Measurements from ENCODE around the gene SZT2. TPM values are rescaled to one million over a fixed set of nuclear protein-coding genes. Genes with fewer than 3 reads are reported as not detected.

The SZT2 gene
- total RNA-seq, 2 experiments from 2014 or later, result 33.7 to 79.8 TPM

DNA sequence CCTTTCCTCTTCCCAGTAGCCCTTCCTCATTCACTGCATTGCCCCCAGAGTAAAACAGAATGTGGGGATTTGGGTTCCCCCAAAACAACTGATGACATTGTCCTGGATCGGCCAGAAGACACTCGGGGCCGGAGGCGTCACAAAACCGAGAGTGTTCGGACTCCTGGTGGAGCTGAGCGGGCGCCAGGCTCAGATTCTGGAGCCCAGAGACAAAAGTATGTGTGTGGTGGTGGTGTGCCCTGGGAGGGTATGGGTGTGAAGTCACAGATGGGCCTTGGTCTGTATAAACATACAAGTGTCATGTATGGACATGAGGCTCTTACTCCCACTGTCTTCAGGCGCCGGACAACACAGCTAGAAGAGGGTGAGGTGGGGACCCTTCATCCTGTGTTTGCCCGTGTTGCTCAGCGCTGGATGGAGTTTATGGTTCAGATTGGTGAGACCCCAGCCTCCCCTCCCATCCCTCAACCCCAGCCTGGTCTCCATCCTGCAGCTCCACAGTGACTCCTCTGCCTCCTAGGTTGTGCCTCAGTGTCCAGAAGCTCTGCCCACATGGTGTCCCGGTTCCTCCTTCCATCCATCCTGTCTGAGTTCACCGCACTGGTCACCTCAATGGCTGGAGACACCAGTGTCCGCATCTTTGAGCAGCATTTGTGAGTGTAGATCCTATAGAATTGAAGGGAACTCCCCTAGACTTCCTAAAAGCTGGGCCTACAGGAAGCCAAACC, 51.6 kb downstream of the SZT2 start:
- POLR2A ChIA-PET, result interaction anchor here (0.6 kb wide), 1 partner anchor 744 kb away, joined by 4 read pairs; no protein-coding TSS in a partner anchor
- H3K9me2 ChIP-seq (ENCODE audit: insufficient read depth, low read length), result no peaks in the 10 kb centered on the region

DNA sequence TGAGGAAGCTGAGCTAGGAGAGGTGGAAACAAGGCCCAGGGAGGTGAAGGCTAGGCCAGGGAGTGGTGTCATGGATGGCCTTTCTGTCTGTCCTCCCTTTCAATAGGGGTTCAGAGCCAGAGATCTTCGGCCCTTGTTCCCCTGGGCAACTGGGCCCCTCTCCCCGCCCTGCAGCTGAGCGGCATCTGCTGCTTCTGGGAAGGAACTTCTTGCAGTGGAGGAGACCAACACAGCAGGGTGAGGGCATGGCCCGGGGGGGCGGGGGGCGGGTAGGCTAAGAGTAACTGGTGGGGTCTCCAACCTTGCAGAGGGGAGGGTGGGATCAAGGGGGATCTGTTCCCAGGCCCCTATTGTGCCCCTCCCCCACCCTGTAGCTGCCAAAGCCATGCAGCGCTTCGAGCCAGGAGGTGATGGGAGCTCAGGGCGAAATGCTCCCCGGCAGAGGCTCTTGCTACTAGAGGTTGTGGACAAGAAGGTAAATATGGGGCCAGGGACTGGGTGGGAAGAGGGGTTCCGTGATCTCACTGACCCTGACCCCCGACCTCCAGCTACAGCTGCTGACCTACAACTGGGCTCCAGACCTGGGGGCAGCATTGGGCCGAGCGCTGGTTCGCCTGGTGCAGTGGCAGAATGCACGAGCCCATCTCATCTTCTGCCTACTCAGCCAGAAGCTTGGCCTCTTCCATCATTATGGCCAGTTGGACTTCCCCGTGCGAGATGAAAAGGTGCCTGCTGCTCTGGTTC, 52.4 kb downstream of the SZT2 start:
- H3K4me3 ChIP-seq (ENCODE audit: low read depth, low read length, poor library complexity, severe bottlenecking), result no peak overlapping the region
- no peak for TF ChIP-seq EZH2phosphoT487 (IDR thresholded peaks at IDR 0.05; ENCODE audit: borderline replicate concordance, low read depth, low read length)
- TF ChIP-seq, protein P1, sequence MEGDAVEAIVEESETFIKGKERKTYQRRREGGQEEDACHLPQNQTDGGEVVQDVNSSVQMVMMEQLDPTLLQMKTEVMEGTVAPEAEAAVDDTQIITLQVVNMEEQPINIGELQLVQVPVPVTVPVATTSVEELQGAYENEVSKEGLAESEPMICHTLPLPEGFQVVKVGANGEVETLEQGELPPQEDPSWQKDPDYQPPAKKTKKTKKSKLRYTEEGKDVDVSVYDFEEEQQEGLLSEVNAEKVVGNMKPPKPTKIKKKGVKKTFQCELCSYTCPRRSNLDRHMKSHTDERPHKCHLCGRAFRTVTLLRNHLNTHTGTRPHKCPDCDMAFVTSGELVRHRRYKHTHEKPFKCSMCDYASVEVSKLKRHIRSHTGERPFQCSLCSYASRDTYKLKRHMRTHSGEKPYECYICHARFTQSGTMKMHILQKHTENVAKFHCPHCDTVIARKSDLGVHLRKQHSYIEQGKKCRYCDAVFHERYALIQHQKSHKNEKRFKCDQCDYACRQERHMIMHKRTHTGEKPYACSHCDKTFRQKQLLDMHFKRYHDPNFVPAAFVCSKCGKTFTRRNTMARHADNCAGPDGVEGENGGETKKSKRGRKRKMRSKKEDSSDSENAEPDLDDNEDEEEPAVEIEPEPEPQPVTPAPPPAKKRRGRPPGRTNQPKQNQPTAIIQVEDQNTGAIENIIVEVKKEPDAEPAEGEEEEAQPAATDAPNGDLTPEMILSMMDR (conservative IDR thresholded peaks at IDR 0.05; ENCODE audit: low read length), result no peak
- TSS peak; percentile 44 for BruUV-seq (replicated peaks)
- no peak for DNase-seq (ENCODE audit: low spot score)
- H3K9me3 ChIP-seq (ENCODE audit: low read length), result no peaks in the 10 kb centered on the region
- intact Hi-C loops (cut with micrococcal nuclease; ENCODE audit: unreplicated experiment), result no loop called here
- POLR2A ChIA-PET, result interaction anchor here (0.6 kb wide), 1 partner anchor 23 kb away, joined by 4 read pairs; no protein-coding TSS in a partner anchor
- H3K79me2 ChIP-seq (ENCODE audit: insufficient read depth, low read depth, low read length), result no peaks in the 10 kb centered on the region
- H3K4me2 ChIP-seq (ENCODE audit: low read length), result no peak overlapping the region
- H3K36me3 ChIP-seq (ENCODE audit: insufficient read depth, low read length), result peaks cover 31% of the 10 kb centered on the region; the same call in 1 of the 2 replicates
- no peaks in the 10 kb centered on the region for H4K20me1 ChIP-seq (ENCODE audit: insufficient read depth, low read length)
- CTCF ChIA-PET (ENCODE audit: unreplicated experiment), result no interaction called here
- H3K27ac ChIP-seq (ENCODE audit: low read depth, low read length, poor library complexity, severe bottlenecking), result no peak overlapping the region
- H3K9me2 ChIP-seq (ENCODE audit: insufficient read depth, low read length), result no peaks in the 10 kb centered on the region
- no peaks in the 10 kb centered on the region for H3K4me1 ChIP-seq (ENCODE audit: insufficient read depth, low read length, poor library complexity, severe bottlenecking)
- no peak overlapping the region for H2AFZ ChIP-seq (ENCODE audit: low read length)

More for the DNA sequence above, 51.6 kb downstream of the SZT2 start:
- Histone ChIP-seq H2AFZ (ENCODE audit: low read length) (no peak overlapping the region), H3K9me3 (ENCODE audit: low read length) (no peaks in the 10 kb centered on the region), H3K27ac (ENCODE audit: low read depth, low read length, poor library complexity, severe bottlenecking) (no peak overlapping the region), H3K4me1 (ENCODE audit: insufficient read depth, low read length, poor library complexity, severe bottlenecking) (no peaks in the 10 kb centered on the region), H4K20me1 (ENCODE audit: insufficient read depth, low read length) (no peaks in the 10 kb centered on the region), H3K4me2 (ENCODE audit: low read length) (no peak overlapping the region), H3K36me3 (ENCODE audit: insufficient read depth, low read length) (peaks cover 23% of the 10 kb centered on the region; the same call in 1 of the 2 replicates), H3K79me2 (ENCODE audit: insufficient read depth, low read depth, low read length) (no peaks in the 10 kb centered on the region), H3K4me3 (ENCODE audit: low read depth, low read length, poor library complexity, severe bottlenecking) (no peak overlapping the region)
- BruUV-seq (replicated peaks), result no TSS peak
- CTCF ChIA-PET (ENCODE audit: unreplicated experiment), result no interaction called here
- DNase-seq (ENCODE audit: low spot score), result no peak
- intact Hi-C loops (cut with micrococcal nuclease; ENCODE audit: unreplicated experiment), result no loop called here
- no peak for TF ChIP-seq EZH2phosphoT487 (IDR thresholded peaks at IDR 0.05; ENCODE audit: borderline replicate concordance, low read depth, low read length)
- TF ChIP-seq, protein P1 (conservative IDR thresholded peaks at IDR 0.05; ENCODE audit: low read length), result no peak

All from OCI-LY7 (cell line).